Astrocyte of the spinal cord (primary cell): ENCODE measurements around the gene LBHD2.
A peak's percentile ranks its signal among the peaks of the same experiment; 100 is the strongest.

Experiments used
- DNase-seq: peaks from one replicate; pipeline ENCODE4 v3.0.0; 2011; ENCODE audit warnings: low read depth, low spot score
- H3K4me3 ChIP-seq: 2 replicates; pipeline ENCODE4 v1.5.1; 2011; ENCODE audit warnings: low read depth, mild to moderate bottlenecking, low read length, moderate library complexity
- in situ Hi-C: cut with HindIII; loops from 2 replicates; pipeline ENCODE4 v1.10.0; 2017; ENCODE audit warnings: low sequenced_read_pairs
- TF ChIP-seq, protein P1 (sequence below): IDR thresholded peaks from 2 replicates; pipeline ENCODE4 v1.5.1; 2012; ENCODE audit warnings: low read depth, mild to moderate bottlenecking, low read length, inconsistent platforms

The LBHD2 gene

DNA sequence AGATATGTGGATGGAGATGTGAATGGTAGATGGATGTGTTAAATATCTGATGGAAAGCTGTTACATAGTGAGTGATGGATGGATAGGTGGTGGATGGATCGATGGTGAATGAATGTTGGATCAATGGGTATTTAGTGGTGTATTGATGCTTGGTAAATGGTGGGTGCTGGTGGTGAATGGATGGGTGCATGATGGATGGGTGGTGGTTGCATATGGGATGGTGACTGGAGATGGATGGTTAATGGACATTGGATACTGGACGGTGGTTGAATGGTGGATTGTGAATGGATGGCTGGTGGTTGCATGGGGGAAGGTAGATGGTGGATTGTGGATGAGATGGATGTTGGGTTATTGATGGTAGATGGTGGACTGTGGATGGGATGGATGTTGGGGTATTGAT lies 2.1 kb upstream of the LBHD2 start:
- TF ChIP-seq, protein P1, sequence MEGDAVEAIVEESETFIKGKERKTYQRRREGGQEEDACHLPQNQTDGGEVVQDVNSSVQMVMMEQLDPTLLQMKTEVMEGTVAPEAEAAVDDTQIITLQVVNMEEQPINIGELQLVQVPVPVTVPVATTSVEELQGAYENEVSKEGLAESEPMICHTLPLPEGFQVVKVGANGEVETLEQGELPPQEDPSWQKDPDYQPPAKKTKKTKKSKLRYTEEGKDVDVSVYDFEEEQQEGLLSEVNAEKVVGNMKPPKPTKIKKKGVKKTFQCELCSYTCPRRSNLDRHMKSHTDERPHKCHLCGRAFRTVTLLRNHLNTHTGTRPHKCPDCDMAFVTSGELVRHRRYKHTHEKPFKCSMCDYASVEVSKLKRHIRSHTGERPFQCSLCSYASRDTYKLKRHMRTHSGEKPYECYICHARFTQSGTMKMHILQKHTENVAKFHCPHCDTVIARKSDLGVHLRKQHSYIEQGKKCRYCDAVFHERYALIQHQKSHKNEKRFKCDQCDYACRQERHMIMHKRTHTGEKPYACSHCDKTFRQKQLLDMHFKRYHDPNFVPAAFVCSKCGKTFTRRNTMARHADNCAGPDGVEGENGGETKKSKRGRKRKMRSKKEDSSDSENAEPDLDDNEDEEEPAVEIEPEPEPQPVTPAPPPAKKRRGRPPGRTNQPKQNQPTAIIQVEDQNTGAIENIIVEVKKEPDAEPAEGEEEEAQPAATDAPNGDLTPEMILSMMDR: no peak
- in situ Hi-C loops: no loop called here
- no peak overlapping the region for H3K4me3 ChIP-seq
- DNase-seq: no peak

DNA sequence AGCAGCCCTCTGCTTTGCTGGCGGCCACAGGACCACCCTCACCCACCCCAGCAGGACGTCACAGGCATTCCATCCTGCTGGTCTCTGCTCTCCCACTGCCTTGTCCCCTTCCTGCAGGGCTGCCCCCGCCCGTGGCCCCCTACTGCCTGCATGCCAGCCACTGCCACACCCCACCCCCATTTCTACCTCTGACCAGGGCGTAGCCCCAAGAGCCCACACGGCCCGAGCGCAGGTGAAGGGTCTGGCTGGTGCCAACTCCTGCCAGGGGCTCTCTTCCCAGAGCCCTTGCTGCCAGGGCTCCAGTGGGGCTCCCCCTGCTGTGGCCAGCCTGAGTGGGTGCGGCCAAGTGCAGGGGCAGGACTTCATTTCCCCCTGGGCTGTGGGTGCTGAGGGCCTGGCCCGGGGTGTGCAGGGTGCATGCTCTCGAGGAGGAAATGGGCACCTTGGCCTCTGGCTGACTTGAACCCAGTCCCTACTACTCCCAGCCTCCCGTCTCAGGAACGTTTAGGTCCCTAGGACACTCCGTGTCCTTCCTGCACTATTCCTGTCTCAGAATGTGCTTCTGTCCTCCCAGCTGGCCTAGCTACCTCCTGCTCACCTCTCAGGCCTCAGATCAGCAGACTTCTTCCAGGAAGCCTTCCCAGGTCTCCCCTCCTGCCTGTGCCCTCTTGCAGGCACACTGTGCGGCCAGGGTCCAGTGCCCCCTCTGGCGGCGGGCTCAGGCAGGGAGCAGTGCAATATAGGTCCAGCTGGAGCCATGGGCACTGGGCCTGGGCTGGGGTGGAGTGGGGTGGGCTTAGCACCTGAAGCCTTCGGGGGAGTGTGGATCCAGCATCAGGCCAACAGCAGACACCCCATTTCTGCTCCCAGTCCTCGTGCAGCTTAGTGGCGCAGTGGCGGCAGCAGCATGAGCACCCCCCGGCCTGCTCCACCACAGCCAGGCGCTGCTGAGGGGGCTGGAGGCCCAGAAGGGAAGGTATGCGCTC lies 1.4 kb downstream of the LBHD2 start:
- in situ Hi-C loops: no loop called here
- TF ChIP-seq, protein P1: peak; percentile 34

GRCh38 chr14:103086771-103087342 lies 2.8 kb downstream of the LBHD2 start:
- TF ChIP-seq, protein P1: no peak
- no peak overlapping the region for H3K4me3 ChIP-seq
- in situ Hi-C loops: no loop called here
- no peak for DNase-seq

More for the DNA sequence above, 1.4 kb downstream of the LBHD2 start:
- no peak overlapping the region for H3K4me3 ChIP-seq
- no peak for DNase-seq

DNA sequence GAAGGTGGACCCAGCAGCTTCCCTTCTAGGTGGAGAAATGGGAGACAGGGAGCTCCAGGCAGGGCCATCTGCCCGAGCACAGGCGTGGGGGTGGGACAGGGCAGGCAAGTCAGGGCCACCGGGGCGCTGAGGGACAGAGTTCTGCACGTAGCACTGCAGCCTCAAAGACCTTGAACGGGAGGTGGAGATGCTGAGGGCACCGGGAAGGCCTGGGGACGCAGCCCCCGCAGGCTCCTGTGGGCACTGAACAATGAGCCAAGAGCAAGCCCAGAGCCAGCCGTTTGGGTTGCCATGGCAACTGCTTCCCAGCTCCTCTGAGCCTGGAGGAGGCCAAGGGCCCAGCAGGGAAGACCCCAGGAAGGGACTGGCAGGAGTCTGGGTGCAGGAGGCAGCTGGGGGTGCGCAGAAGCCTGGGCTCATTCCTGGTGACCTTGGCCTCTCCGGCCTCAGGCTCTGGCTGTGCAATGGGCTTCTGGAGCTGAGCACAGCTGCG lies 3.4 kb downstream of the LBHD2 start:
- TF ChIP-seq, protein P1: no peak
- H3K4me3 ChIP-seq: no peak overlapping the region
- no peak for DNase-seq
- in situ Hi-C loops: no loop called here

- H3K4me3 ChIP-seq: no peak overlapping the region
- in situ Hi-C loops: no loop called here
- TF ChIP-seq, protein P1: no peak
- no peak for DNase-seq
These were observed 4.9 kb downstream of the LBHD2 start for GRCh38 chr14:103088921-103089320.

- in situ Hi-C loops: no loop called here
- DNase-seq: no peak
- TF ChIP-seq, protein P1: no peak
- H3K4me3 ChIP-seq: no peak overlapping the region
These were observed 5.7 kb downstream of the LBHD2 start for GRCh38 chr14:103089386-103090335.
